Thoracic aorta (tissue), 2 donors: ENCODE measurements around the gene CNOT1. TPM values are rescaled to one million over a fixed set of nuclear protein-coding genes. Genes with fewer than 3 reads are reported as not detected.

Source experiments
- ATAC-seq: fragments of 150-250 bp; one replicate; pipeline ENCODE4 v1.8.0; 2017; ENCODE audit warnings: low read depth; ENCODE audit not compliant: insufficient number of reproducible peaks, low FRiP score
- DNase-seq: peaks from one replicate; pipeline ENCODE4 v3.0.0-alpha.2; 2020; ENCODE audit warnings: low spot score
- H3K27ac ChIP-seq, 2 donors: fragments of 200-600 bp; sonication (generic); 1 replicate in 1 of 2; 2 replicates in 1 of 2; pipeline ENCODE4 v1.5.1; 2016; ENCODE audit warnings: mild to moderate bottlenecking in 2 of 2, moderate library complexity in 2 of 2
- H3K27me3 ChIP-seq: fragments of 200-600 bp; sonication (generic); replicated peaks from 2 replicates; pipeline ENCODE4 v1.6.0; 2016; ENCODE audit warnings: mild to moderate bottlenecking; ENCODE audit not compliant: insufficient read depth
- H3K36me3 ChIP-seq: fragments of 200-600 bp; sonication (generic); one replicate; pipeline ENCODE4 v1.5.1; 2016
- H3K4me1 ChIP-seq, 2 donors: fragments of 200-600 bp; sonication (generic); 1 replicate in 1 of 2; 2 replicates in 1 of 2; pipeline versions ENCODE4 v1.5.1 to v1.6.0; 2016; ENCODE audit warnings: low read depth in 2 of 2, mild to moderate bottlenecking in 1 of 2; ENCODE audit not compliant: control insufficient read depth in 1 of 2
- H3K4me3 ChIP-seq: fragments of 200-600 bp; sonication (generic); 2 replicates; pipeline ENCODE4 v1.5.1; 2016; ENCODE audit warnings: mild to moderate bottlenecking
- H3K9me3 ChIP-seq: fragments of 200-600 bp; sonication (generic); 2 replicates; pipeline ENCODE4 v1.5.1; 2016
- CTCF ChIP-seq: fragments of 200-600 bp; sonication (generic); IDR thresholded peaks from one replicate; pipeline ENCODE4 v1.5.1; 2019; ENCODE audit warnings: antibody characterized with exemption
- total RNA-seq, 2 donors: library from RNA; depleted of rRNA; stranded (reverse); fragments of >200 nt; gene quantifications; one replicate each; pipeline versions ENCODE4 v1.1.0 to v1.2.3, GENCODE V29; 2016

Gene CNOT1
- total RNA-seq, 2 donors from 2014 or later: 54.8 to 112 TPM

GRCh38 chr16:58518980-58519368 lies 110.7 kb downstream of the CNOT1 start:
- Histone ChIP-seq H3K9me3 (no peaks in the 10 kb centered on the region), H3K4me3 (no peak overlapping the region), H3K27me3 (no peaks in the 10 kb centered on the region), H3K4me1 (peaks cover 4 to 15% of the 10 kb centered on the region in 2 donors), H3K27ac (no peak overlapping the region), H3K36me3 (peaks cover 60% of the 10 kb centered on the region)
- ATAC-seq (no peak), DNase-seq (no peak)
- TF ChIP-seq CTCF: no peak

- H3K27ac ChIP-seq: no peak overlapping the region
- DNase-seq (no peak), ATAC-seq (no peak)
- no peaks in the 10 kb centered on the region for H3K27me3 ChIP-seq
- no peak for TF ChIP-seq CTCF
- H3K4me3 ChIP-seq: no peak overlapping the region
- no peaks in the 10 kb centered on the region for H3K9me3 ChIP-seq
- H3K4me1 ChIP-seq: peaks cover 4 to 15% of the 10 kb centered on the region in 2 donors
- peaks cover 54% of the 10 kb centered on the region for H3K36me3 ChIP-seq
These were observed 111.3 kb downstream of the CNOT1 start for GRCh38 chr16:58518083-58518979.

- Histone ChIP-seq H3K36me3 (peaks cover 39% of the 10 kb centered on the region), H3K4me3 (no peak overlapping the region), H3K4me1 (peaks cover 4 to 15% of the 10 kb centered on the region in 2 donors), H3K27ac (no peak overlapping the region), H3K9me3 (no peaks in the 10 kb centered on the region), H3K27me3 (no peaks in the 10 kb centered on the region)
- DNase-seq (no peak), ATAC-seq (no peak)
- TF ChIP-seq CTCF: no peak
These were observed 112.9 kb downstream of the CNOT1 start for GRCh38 chr16:58516768-58517107.

GRCh38 chr16:58515871-58516767 lies 113.5 kb downstream of the CNOT1 start:
- TF ChIP-seq CTCF: no peak
- ATAC-seq (no peak), DNase-seq (no peak)
- Histone ChIP-seq H3K27me3 (no peaks in the 10 kb centered on the region), H3K27ac (peak overlapping the region; percentile 71 to 78), H3K4me1 (peaks cover 4 to 15% of the 10 kb centered on the region in 2 donors), H3K4me3 (peak overlapping the region; percentile 97), H3K9me3 (no peaks in the 10 kb centered on the region), H3K36me3 (peaks cover 33% of the 10 kb centered on the region)
